ENCODE results near the gene HDHD2. TPM values are rescaled to one million over a fixed set of nuclear protein-coding genes. Genes with fewer than 3 reads are reported as not detected.

The HDHD2 gene
- total RNA-seq, 1 experiment from 2014 or later, result 24.4 TPM

- Histone ChIP-seq H3K4me3 (no peak overlapping the region), H3K4me2 (no peak overlapping the region), H2AFZ (no peak overlapping the region), H3K79me2 (ENCODE audit: low read depth) (no peaks in the 10 kb centered on the region), H3F3A (ENCODE audit: insufficient read depth, low read depth) (no peaks in the 10 kb centered on the region), H3K9me2 (ENCODE audit: insufficient read depth) (no peaks in the 10 kb centered on the region), H3K27me3 (ENCODE audit: insufficient read depth, low read depth) (no peaks in the 10 kb centered on the region), H3K9me3 (ENCODE audit: insufficient read depth, low read depth) (no peaks in the 10 kb centered on the region), H3K4me1 (replicated peaks; ENCODE audit: insufficient read depth) (no peaks in the 10 kb centered on the region), H3K27ac (no peak overlapping the region), H3K36me3 (ENCODE audit: low read depth) (no peaks in the 10 kb centered on the region), H4K20me1 (ENCODE audit: insufficient read depth) (no peaks in the 10 kb centered on the region)
- BruUV-seq (replicated peaks), result no TSS peak
- intact Hi-C loops (cut with micrococcal nuclease; ENCODE audit: unreplicated experiment), result no loop called here
- TF ChIP-seq EZH2 (IDR thresholded peaks at IDR 0.05; ENCODE audit: low read depth), result no peak
- TF ChIP-seq CTCF (conservative IDR thresholded peaks at IDR 0.05), result no peak
- POLR2A ChIA-PET (ENCODE audit: unreplicated experiment), result no interaction called here
- DNase-seq, result no peak
- CTCF ChIA-PET, result no interaction called here
These were observed 62.6 kb downstream of the HDHD2 start for GRCh38 chr18:47087676-47088075.

DNA sequence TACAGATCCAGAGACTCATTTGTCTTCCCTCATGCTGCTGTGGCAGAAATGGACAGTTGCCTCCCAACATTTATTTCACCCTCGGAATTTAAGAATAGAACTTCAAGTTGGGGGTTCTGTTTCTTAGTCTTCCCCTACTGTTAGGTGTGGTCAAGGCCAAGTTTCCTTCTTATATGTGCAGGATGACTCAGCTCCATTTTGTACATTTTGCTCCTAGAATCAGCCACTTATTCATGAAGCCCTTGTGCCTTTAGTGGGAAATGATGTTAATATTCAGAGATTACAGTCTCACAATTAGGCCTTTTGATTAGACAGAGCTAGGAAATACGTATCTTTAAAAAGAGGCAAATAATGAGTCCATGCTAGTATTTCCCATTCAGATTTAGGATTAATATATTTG is 68.7 kb downstream of the HDHD2 start:
- BruUV-seq (replicated peaks), result no TSS peak
- ChIA-PET CTCF (no interaction called here), POLR2A (ENCODE audit: unreplicated experiment) (no interaction called here)
- Histone ChIP-seq H3K4me3 (no peak overlapping the region), H3K4me2 (no peak overlapping the region), H3K79me2 (ENCODE audit: low read depth) (no peaks in the 10 kb centered on the region), H3K27me3 (ENCODE audit: insufficient read depth, low read depth) (no peaks in the 10 kb centered on the region), H2AFZ (no peak overlapping the region), H3K9me2 (ENCODE audit: insufficient read depth) (no peaks in the 10 kb centered on the region), H3F3A (ENCODE audit: insufficient read depth, low read depth) (no peaks in the 10 kb centered on the region), H3K4me1 (replicated peaks; ENCODE audit: insufficient read depth) (no peaks in the 10 kb centered on the region), H3K9me3 (ENCODE audit: insufficient read depth, low read depth) (no peaks in the 10 kb centered on the region; the same call in 1 of the 2 replicates), H3K36me3 (ENCODE audit: low read depth) (no peaks in the 10 kb centered on the region), H4K20me1 (ENCODE audit: insufficient read depth) (no peaks in the 10 kb centered on the region), H3K27ac (no peak overlapping the region)
- intact Hi-C loops (cut with micrococcal nuclease; ENCODE audit: unreplicated experiment), result no loop called here
- no peak for DNase-seq
- TF ChIP-seq EZH2 (IDR thresholded peaks at IDR 0.05; ENCODE audit: low read depth), result no peak
- no peak for TF ChIP-seq CTCF (conservative IDR thresholded peaks at IDR 0.05)

GRCh38 chr18:47080872-47081271 is 69.4 kb downstream of the HDHD2 start:
- no peaks in the 10 kb centered on the region; the same call in 1 of the 2 replicates for H3K9me3 ChIP-seq (ENCODE audit: insufficient read depth, low read depth)
- no peaks in the 10 kb centered on the region for H3K79me2 ChIP-seq (ENCODE audit: low read depth)
- ChIA-PET CTCF (no interaction called here), POLR2A (ENCODE audit: unreplicated experiment) (no interaction called here)
- H2AFZ ChIP-seq, result no peak overlapping the region
- no peak for TF ChIP-seq CTCF (conservative IDR thresholded peaks at IDR 0.05)
- no peak for TF ChIP-seq EZH2 (IDR thresholded peaks at IDR 0.05; ENCODE audit: low read depth)
- DNase-seq, result no peak
- no TSS peak for BruUV-seq (replicated peaks)
- no peak overlapping the region for H3K27ac ChIP-seq
- H4K20me1 ChIP-seq (ENCODE audit: insufficient read depth), result no peaks in the 10 kb centered on the region
- no peak overlapping the region for H3K4me2 ChIP-seq
- H3F3A ChIP-seq (ENCODE audit: insufficient read depth, low read depth), result no peaks in the 10 kb centered on the region
- intact Hi-C loops (cut with micrococcal nuclease; ENCODE audit: unreplicated experiment), result no loop called here
- H3K4me3 ChIP-seq, result no peak overlapping the region
- H3K4me1 ChIP-seq (replicated peaks; ENCODE audit: insufficient read depth), result no peaks in the 10 kb centered on the region
- H3K9me2 ChIP-seq (ENCODE audit: insufficient read depth), result no peaks in the 10 kb centered on the region
- H3K36me3 ChIP-seq (ENCODE audit: low read depth), result no peaks in the 10 kb centered on the region
- H3K27me3 ChIP-seq (ENCODE audit: insufficient read depth, low read depth), result no peaks in the 10 kb centered on the region

Data from PC-9 (cell line).